ENCODE measurements around the gene IFT122.

The IFT122 gene

GRCh38 chr3:129415378-129415777, 24.6 kb upstream of the IFT122 start:
- no peak for DNase-seq

DNA sequence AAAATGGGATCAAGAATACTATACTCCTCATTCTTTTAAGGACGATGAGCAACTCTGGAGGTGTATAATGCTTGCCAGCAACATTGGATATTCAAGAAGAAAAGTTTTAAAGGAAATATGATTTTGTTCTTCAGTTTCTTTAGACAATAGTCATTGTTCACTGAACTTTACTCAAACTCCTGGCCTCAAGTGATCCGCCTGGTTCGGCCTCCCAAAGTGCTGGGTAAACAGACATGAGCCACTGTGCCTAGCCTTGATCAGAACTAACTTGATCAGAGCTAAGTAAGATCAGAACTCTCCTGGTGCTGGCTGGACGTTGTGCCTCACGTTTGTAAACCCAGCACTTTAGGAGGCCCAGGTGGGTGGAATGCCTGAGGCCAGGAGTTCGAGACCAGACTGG, 24.2 kb upstream of the IFT122 start:
- no peak for DNase-seq

DNA sequence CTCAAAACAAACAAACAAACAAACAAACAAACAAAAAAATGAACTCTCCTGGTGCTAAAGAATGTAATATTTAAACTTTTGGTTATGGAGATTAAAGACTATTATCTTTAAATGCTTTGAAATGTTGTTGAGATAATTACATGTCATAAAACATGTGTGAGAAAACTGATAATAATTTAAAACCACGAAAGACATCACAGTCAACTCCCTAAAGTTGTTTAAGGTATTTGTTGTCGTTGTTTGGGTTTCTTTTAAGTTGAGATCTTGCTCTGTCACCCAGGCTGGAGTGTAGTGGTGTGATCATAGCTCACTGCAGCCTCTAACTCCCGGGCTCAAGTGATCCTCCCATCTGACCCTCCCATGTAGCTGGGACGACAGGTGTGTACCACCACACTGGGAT, 23.6 kb upstream of the IFT122 start:
- no peak for DNase-seq

- no peak for DNase-seq
These were observed 22.7 kb upstream of the IFT122 start for GRCh38 chr3:129417326-129417725.

- no peak for DNase-seq
These were observed 21.7 kb upstream of the IFT122 start for GRCh38 chr3:129418041-129418973.

GRCh38 chr3:129419476-129419875, 20.5 kb upstream of the IFT122 start:
- DNase-seq: no peak

GRCh38 chr3:129421236-129421883, 18.7 kb upstream of the IFT122 start:
- DNase-seq: no peak

DNA sequence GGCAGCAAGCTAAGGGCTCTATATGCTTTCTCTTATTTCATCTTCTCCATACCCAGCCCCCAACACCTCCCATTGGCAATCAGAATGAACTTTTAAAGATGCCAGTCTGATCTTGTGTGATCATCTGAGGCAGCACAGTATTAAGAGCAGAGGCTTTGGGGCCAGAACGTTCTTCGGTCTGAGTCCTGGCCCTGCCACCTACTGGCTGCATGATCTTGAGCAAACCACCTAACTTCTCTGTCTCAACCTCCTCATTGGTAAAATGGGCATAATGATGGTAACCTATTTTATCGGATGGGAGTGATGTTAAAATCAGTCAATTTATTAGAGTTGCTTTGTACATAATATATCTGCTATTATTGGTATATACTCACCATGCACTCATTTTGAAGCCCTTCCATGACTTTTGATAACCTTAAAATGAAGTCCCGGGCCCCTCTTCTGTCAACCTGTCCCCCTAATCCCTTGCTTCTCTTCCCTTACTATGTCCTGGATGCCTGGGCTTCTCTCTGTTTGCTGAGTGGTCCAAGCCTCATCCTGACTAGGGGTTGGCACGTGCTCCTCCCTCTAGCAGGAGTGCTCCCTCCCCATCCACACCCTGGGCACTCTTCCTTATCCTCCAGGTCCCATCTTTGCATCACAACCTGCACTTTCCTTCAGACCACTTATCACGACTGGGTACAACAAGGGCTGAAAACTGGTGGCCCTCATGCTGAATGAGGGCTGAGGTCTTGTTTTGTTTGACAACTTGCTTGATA, 17.9 kb upstream of the IFT122 start:
- DNase-seq: no peak

GRCh38 chr3:129422897-129423296, 17.1 kb upstream of the IFT122 start:
- DNase-seq: no peak

- DNase-seq: no peak
These were observed 15.7 kb upstream of the IFT122 start for GRCh38 chr3:129424185-129424841.

GRCh38 chr3:129425213-129425612, 14.8 kb upstream of the IFT122 start:
- DNase-seq: no peak

GRCh38 chr3:129425619-129426018, 14.4 kb upstream of the IFT122 start:
- DNase-seq: no peak

DNA sequence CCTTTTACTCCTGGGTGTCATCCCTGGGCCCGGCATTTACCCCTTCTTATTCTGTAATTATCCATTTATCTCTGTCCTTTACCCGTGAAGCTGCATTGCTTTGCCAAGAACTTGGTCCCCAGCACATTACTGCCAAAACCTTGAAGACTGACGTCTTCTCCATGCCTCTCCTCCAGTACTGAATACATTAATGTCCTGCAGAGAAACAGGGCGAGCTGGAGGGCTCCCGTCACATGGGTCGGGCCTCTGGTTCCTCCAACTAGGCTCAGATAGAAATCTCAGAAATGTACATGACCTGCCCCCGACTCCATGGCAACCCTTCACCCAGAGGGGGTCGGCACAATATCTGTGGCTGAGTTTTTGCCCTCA, 12.0 kb upstream of the IFT122 start:
- no peak for DNase-seq

DNA sequence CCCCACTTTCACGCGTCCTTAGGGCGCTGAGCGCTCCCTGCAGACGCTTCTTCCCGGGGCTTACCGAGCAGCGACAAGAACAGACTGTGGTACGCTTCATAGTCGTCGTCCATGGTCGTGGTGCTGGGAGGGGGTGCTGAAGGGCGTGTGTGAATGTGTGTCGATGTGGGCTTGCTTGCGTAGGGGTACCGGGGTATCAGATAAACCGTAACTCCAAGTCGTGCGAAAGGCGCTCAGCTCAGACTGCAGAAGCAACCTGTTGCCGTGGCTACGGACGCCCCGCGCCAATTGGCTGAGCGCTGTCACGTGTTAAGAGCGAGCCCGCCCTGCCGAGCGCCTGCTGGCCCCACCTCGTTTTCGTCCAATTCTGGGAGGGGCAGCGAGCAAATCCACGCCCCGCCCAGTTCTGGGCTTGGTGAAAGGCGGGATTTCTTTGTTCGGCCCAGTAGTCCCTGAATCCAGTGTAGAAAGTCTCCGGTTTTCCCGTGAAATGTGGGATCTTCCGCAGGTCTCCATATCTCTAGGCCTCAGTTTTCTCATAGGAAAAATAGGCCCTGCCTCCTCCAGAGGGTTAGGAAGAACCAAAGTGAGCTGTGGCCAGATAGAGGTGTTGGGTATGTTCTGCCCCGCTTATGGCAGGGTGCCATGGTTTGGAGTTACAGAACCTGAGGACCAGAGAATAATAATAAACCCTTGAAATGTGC, 11.5 kb upstream of the IFT122 start, which contains the start of gene EFCAB12:
EFCAB12 (minus strand) TSS at position 261 of the 704 bp plus-strand sequence; CDS start at position 113, 148 bp downstream.
- DNase-seq: peak; percentile 94

- DNase-seq: no peak
These were observed 11.0 kb upstream of the IFT122 start for GRCh38 chr3:129429080-129429451.

- DNase-seq: no peak
These were observed 10.4 kb upstream of the IFT122 start for GRCh38 chr3:129429602-129430001.

DNA sequence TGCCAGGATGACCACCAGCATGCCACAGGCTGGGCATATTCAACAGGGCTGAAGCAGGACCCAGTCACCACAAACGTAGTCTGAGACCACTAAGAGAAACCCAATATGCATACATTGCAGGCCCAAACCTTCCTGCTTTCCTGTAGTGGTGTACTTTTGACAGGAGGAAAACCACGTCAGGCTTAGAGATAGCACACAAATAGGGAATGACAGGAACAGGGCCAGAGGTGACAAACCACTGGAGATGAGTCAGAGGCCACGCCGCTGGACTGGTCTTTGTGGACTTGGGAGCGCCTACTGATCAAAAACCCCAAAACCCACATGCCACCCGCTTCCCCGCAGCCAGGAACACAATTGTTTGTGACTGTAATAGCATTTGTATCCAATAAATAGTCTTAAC, 8.0 kb upstream of the IFT122 start:
- no peak for DNase-seq

DNA sequence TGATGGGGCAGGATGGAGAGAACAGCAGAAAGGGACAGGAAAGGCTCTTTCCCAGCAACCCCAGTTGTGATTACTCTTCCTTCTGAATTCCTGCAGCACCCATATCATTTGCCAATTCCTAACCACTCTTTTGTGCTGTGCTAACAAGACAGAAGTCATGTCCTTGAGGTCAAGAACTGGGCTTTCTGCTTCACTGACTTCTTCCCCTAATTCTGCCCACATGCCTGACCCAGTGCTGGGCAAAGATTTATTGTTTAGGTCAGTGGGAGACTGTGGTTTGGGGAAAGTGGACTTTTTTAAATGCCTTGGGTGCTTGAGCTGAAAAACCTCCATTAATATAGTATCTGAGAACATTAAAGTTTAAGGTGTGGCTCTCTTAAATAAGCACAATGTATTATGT, 7.4 kb upstream of the IFT122 start:
- DNase-seq: no peak

- DNase-seq: no peak
These were observed 6.5 kb upstream of the IFT122 start for GRCh38 chr3:129433565-129433964.

- DNase-seq: no peak
These were observed 5.9 kb upstream of the IFT122 start for GRCh38 chr3:129434140-129434539.

DNA sequence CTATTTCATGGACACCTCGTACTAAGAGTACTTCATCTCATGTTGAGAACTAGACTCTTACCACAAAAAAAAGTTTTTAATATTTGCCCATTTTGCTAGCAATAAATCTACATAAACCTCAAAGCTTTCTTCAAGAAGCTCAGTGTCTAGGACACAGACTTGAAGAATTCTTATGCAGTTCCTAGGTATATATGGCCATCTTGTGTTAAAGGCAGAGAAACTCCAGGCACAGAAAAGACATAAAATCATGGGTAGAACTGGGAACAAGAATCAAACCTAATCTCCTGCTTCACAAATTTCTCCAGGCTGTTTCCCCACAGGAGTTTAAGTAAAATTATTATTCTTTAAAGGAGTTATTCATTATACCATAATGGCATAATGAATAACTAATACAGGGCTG, 4.7 kb upstream of the IFT122 start:
- DNase-seq: no peak

- DNase-seq: peak; percentile 55
These were observed 703 bp upstream of the IFT122 start for GRCh38 chr3:129439226-129439816.
